ENCODE data around the gene FHIP1A.

- TF ChIP-seq EGR1 (IDR thresholded peaks at IDR 0.05; ENCODE audit: borderline replicate concordance, low read depth, low read length) (no peak), SP1 (IDR thresholded peaks at IDR 0.05; ENCODE audit: low read depth, low read length) (no peak), CTCF (IDR thresholded peaks at IDR 0.05; ENCODE audit: control extremely low read depth in 1 of 3, insufficient read depth in 1 of 3, low read depth in 1 of 3, low read length in 3 of 3) (no peak), RNF2 (IDR thresholded peaks at IDR 0.05; ENCODE audit: borderline replicate concordance, low read depth, low read length, missing control alignments, poor library complexity, severe bottlenecking) (no peak), CBX5 (IDR thresholded peaks at IDR 0.05; ENCODE audit: low read depth, low read length) (no peak), MAX (IDR thresholded peaks at IDR 0.05) (no peak), JUN (IDR thresholded peaks at IDR 0.05; ENCODE audit: low read depth, low read length) (no peak), ATF2 (IDR thresholded peaks at IDR 0.05; ENCODE audit: low read length) (no peak), SIN3A (conservative IDR thresholded peaks at IDR 0.05 in 1 of 2, IDR thresholded peaks at IDR 0.05 in 1 of 2; ENCODE audit: low read depth in 1 of 2, low read length in 2 of 2) (no peak)
These were observed 8.9 kb downstream of the FHIP1A start for GRCh38 chr4:151417766-151418376.

Data from H1 (cell line).